GM18511 (cell line): ENCODE measurements around the gene PRKCA.
"Not testable (repeated sequence)": the region's sequence is repeated elsewhere in the genome, so short reads cannot be mapped to it uniquely, and the experiment has no call there.

ENCODE experiments used
- ATAC-seq: cut with Tn5 transposase; IDR thresholded peaks from one replicate; pipeline ENCODE4 v1.9.1; 2021; ENCODE audit warnings: mild to moderate bottlenecking, moderate library complexity; ENCODE audit not compliant: unreplicated experiment

The PRKCA gene

GRCh38 chr17:66432996-66433551 lies 130.7 kb downstream of the PRKCA start:
- no peak for ATAC-seq

GRCh38 chr17:66435182-66435581 lies 132.8 kb downstream of the PRKCA start:
- no peak for ATAC-seq

GRCh38 chr17:66436631-66437030 lies 134.2 kb downstream of the PRKCA start:
- no peak for ATAC-seq

GRCh38 chr17:66437476-66438026 lies 135.1 kb downstream of the PRKCA start:
- no peak for ATAC-seq

- ATAC-seq: no peak
These were observed 135.7 kb downstream of the PRKCA start for GRCh38 chr17:66438101-66438500.

GRCh38 chr17:66441101-66441661 lies 138.8 kb downstream of the PRKCA start:
- ATAC-seq: peak; percentile 94

- ATAC-seq: no peak
These were observed 140.8 kb downstream of the PRKCA start for GRCh38 chr17:66443166-66443565.

GRCh38 chr17:66443606-66444005 lies 141.2 kb downstream of the PRKCA start:
- ATAC-seq: no peak

- no peak for ATAC-seq
These were observed 141.6 kb downstream of the PRKCA start for GRCh38 chr17:66444031-66444430.

- no peak for ATAC-seq
These were observed 142.8 kb downstream of the PRKCA start for GRCh38 chr17:66445229-66445628.

GRCh38 chr17:66446419-66446818 lies 144.0 kb downstream of the PRKCA start:
- ATAC-seq: no peak

GRCh38 chr17:66447159-66447558 lies 144.7 kb downstream of the PRKCA start:
- ATAC-seq: no peak

GRCh38 chr17:66448026-66448639 lies 145.7 kb downstream of the PRKCA start:
- ATAC-seq: no peak

- ATAC-seq: no peak
These were observed 147.1 kb downstream of the PRKCA start for GRCh38 chr17:66449418-66449977.

GRCh38 chr17:66450008-66450851 lies 147.8 kb downstream of the PRKCA start:
- ATAC-seq: no peak

GRCh38 chr17:66450852-66451158 lies 148.4 kb downstream of the PRKCA start:
- no peak for ATAC-seq

- no peak for ATAC-seq
These were observed 149.1 kb downstream of the PRKCA start for GRCh38 chr17:66451188-66452149.

- ATAC-seq: no peak
These were observed 152.6 kb downstream of the PRKCA start for GRCh38 chr17:66455060-66455459.

- not testable (repeated sequence) for ATAC-seq
These were observed 155.1 kb downstream of the PRKCA start for GRCh38 chr17:66457499-66457898.

- no peak for ATAC-seq
These were observed 156.4 kb downstream of the PRKCA start for GRCh38 chr17:66458782-66459181.
